Measurements from ENCODE around the gene ADAMTSL1.

- TF ChIP-seq CTCF (IDR thresholded peaks at IDR 0.05) (no peak), POLR2A (IDR thresholded peaks at IDR 0.05) (no peak)
These were observed 312.2 kb downstream of the ADAMTSL1 start for GRCh38 chr9:18786196-18786595.
